ENCODE measurements around the gene ORMDL3.

- TF ChIP-seq CTCF (IDR thresholded peaks at IDR 0.05) (no peak), POLR2A (IDR thresholded peaks at IDR 0.05) (no peak)
Measured at GRCh38 chr17:39966771-39967170, 39.4 kb upstream of the ORMDL3 start.
